ENCODE data around the gene GATM.

DNA sequence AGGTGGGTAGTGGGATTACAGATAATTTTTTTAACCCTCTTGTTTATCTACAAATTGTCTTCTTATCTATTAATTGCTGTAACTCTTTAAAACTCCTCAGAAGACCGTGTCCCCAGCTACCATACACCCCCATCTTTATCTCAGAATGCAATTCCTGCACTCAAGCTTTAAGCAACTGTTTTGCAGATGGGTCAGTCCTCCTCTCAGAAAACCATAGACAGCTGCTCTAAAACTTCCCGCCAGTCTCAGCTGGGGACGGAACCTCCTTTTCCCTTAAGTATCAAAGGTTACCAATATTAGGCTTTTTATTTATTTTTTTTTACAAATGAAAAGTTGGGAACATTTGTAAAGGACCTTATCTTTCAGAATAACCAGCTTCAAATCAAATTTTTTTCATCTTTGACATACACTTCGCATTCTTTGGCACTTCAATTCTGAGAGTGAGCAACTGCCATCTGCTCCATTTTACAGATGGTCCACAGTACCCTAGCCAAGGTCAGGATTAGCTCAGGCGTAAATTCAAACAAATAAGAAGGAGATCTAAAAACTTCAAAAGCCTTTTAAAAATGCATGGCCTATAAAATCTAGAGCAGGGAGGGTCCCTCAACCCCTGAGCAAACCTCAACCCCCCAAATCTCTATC, 1.3 kb downstream of the GATM start:
- TF ChIP-seq, protein P1, sequence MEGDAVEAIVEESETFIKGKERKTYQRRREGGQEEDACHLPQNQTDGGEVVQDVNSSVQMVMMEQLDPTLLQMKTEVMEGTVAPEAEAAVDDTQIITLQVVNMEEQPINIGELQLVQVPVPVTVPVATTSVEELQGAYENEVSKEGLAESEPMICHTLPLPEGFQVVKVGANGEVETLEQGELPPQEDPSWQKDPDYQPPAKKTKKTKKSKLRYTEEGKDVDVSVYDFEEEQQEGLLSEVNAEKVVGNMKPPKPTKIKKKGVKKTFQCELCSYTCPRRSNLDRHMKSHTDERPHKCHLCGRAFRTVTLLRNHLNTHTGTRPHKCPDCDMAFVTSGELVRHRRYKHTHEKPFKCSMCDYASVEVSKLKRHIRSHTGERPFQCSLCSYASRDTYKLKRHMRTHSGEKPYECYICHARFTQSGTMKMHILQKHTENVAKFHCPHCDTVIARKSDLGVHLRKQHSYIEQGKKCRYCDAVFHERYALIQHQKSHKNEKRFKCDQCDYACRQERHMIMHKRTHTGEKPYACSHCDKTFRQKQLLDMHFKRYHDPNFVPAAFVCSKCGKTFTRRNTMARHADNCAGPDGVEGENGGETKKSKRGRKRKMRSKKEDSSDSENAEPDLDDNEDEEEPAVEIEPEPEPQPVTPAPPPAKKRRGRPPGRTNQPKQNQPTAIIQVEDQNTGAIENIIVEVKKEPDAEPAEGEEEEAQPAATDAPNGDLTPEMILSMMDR (IDR thresholded peaks at IDR 0.05): no peak
- TF ChIP-seq POLR2A (IDR thresholded peaks at IDR 0.05): no peak

Measured in esophagus squamous epithelium (tissue), 4 donors.